ENCODE measurements around the gene CD99L2.

DNA sequence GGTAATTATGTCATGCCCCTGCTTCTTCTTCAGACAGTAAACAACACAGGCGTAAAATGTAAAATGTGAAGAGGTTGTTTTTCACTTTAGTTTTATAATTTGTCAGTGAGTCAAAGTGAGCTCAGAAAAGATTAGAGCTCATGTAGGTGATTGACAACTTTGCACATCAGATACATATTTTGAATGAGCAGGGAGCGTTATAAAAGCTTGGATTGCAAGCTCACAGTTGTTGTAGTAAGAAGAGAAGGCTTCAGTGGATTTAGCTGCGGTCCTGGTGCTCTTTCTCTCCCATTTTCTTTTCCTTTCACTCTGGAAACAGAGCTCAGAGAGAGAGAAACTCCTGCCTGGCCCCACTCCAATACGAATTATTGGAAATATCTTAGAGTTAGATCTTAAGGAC lies 178.8 kb downstream of the CD99L2 start:
- TF ChIP-seq, protein P1, sequence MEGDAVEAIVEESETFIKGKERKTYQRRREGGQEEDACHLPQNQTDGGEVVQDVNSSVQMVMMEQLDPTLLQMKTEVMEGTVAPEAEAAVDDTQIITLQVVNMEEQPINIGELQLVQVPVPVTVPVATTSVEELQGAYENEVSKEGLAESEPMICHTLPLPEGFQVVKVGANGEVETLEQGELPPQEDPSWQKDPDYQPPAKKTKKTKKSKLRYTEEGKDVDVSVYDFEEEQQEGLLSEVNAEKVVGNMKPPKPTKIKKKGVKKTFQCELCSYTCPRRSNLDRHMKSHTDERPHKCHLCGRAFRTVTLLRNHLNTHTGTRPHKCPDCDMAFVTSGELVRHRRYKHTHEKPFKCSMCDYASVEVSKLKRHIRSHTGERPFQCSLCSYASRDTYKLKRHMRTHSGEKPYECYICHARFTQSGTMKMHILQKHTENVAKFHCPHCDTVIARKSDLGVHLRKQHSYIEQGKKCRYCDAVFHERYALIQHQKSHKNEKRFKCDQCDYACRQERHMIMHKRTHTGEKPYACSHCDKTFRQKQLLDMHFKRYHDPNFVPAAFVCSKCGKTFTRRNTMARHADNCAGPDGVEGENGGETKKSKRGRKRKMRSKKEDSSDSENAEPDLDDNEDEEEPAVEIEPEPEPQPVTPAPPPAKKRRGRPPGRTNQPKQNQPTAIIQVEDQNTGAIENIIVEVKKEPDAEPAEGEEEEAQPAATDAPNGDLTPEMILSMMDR (IDR thresholded peaks at IDR 0.05) = no peak
- TF ChIP-seq POLR2A (IDR thresholded peaks at IDR 0.05) (no peak), EP300 (IDR thresholded peaks at IDR 0.05) (no peak)

Data from tibial nerve (tissue), 4 donors.